Endodermal cell (in vitro differentiated cells): ENCODE measurements around the gene SLC17A9. TPM values are rescaled to one million over a fixed set of nuclear protein-coding genes. Genes with fewer than 3 reads are reported as not detected.
A peak's percentile ranks its signal among the peaks of the same experiment; 100 is the strongest.

Experiments
- DNase-seq: peaks from one replicate; pipeline ENCODE4 v3.0.0-alpha.2; 2017
- H3K27ac ChIP-seq: 2 replicates; pipeline ENCODE4 v1.5.1; 2013; ENCODE audit warnings: mild to moderate bottlenecking, low read depth, low read length, moderate library complexity
- H3K27me3 ChIP-seq: 2 replicates; pipeline ENCODE4 v1.6.1; 2013; ENCODE audit warnings: mild to moderate bottlenecking, low read length, moderate library complexity; ENCODE audit not compliant: insufficient read depth, control insufficient read depth, poor library complexity, severe bottlenecking
- H3K36me3 ChIP-seq: 2 replicates; pipeline ENCODE4 v1.7.0; 2013; ENCODE audit warnings: mild to moderate bottlenecking, low read length, moderate library complexity; ENCODE audit not compliant: control insufficient read depth, insufficient read depth
- H3K4me1 ChIP-seq: one replicate; pipeline ENCODE4 v1.7.0; 2013; ENCODE audit warnings: low read length; ENCODE audit not compliant: control insufficient read depth, insufficient read depth
- H3K4me3 ChIP-seq: 2 replicates; pipeline ENCODE4 v1.5.1; 2013; ENCODE audit warnings: mild to moderate bottlenecking, low read length, moderate library complexity
- H3K9ac ChIP-seq: 2 replicates; pipeline ENCODE4 v1.6.1; 2013; ENCODE audit warnings: mild to moderate bottlenecking, low read length, moderate library complexity; ENCODE audit not compliant: poor library complexity, severe bottlenecking; ENCODE audit errors: extremely low read depth
- H3K9me3 ChIP-seq: 2 replicates; pipeline ENCODE4 v1.6.1; 2013; ENCODE audit warnings: mild to moderate bottlenecking, low read length, moderate library complexity; ENCODE audit not compliant: control insufficient read depth
- H3K27ac Mint-ChIP-seq: 2 replicates; pipeline ENCODE4 v1.8.0; 2020; ENCODE audit warnings: mixed read lengths
- H3K27me3 Mint-ChIP-seq: 2 replicates; pipeline ENCODE4 v1.8.0; 2021; ENCODE audit warnings: mild to moderate bottlenecking, mixed read lengths; ENCODE audit not compliant: insufficient read depth
- H3K36me3 Mint-ChIP-seq: 2 replicates; pipeline ENCODE4 v1.8.0; 2020; ENCODE audit warnings: low read depth, mixed read lengths
- H3K4me1 Mint-ChIP-seq: 2 replicates; pipeline ENCODE4 v1.8.0; 2020; ENCODE audit warnings: mixed read lengths
- H3K4me3 Mint-ChIP-seq: 2 replicates; pipeline ENCODE4 v1.8.0; 2020; ENCODE audit warnings: mild to moderate bottlenecking, moderate library complexity, mixed read lengths
- H3K9me3 Mint-ChIP-seq: 2 replicates; pipeline ENCODE4 v1.8.0; 2020; ENCODE audit warnings: mild to moderate bottlenecking, mixed read lengths
- WGBS, 2 experiments: methylation state at CpG; one replicate each; pipeline versions ENCODE4 v1.1.5 to v1.1.7; 2013; ENCODE audit warnings: missing lambda C conversion rate in 2 of 2, mixed read lengths in 1 of 2; ENCODE audit not compliant: insufficient coverage in 1 of 2, insufficient read length in 1 of 2; 5-methylcytosine and 5-hydroxymethylcytosine counted together
- long read RNA-seq, 4 experiments: library from polyadenylated mRNA in 2 of 4; library from RNA in 1 of 4; library from capped mRNA in 1 of 4; stranded (forward) in 3 of 4; unstranded in 1 of 4; transcript quantifications; one replicate each; pipeline ENCODE4 v2.0.0, GENCODE V29; 2020 to 2021; ENCODE audit warnings: inconsistent platforms in 1 of 4
- polyA plus RNA-seq, 2 experiments: library from polyadenylated mRNA; stranded (reverse); fragments of 50-300 nt; gene quantifications; one replicate each; pipeline ENCODE4 v1.2.3, GENCODE V29; 2013
- total RNA-seq, 2 donors: library from RNA; stranded (reverse); fragmentation: NEBNext Ultra II Directional in 1 of 2; extraction: Animal tissue kit (Norgen Biotek cat#: 25700) in 1 of 2; gene quantifications; 2 replicates in 1 of 2; 3 replicates in 1 of 2; pipeline ENCODE4 v1.2.1, GENCODE V29; 2021
- TF ChIP-seq, protein P1 (sequence below): fragments of 200-600 bp; sonication (generic); conservative IDR thresholded peaks from 2 replicates; pipeline ENCODE4 v1.5.0; 2021; ENCODE audit warnings: antibody characterized with exemption, mild to moderate bottlenecking

Gene SLC17A9, protein sequence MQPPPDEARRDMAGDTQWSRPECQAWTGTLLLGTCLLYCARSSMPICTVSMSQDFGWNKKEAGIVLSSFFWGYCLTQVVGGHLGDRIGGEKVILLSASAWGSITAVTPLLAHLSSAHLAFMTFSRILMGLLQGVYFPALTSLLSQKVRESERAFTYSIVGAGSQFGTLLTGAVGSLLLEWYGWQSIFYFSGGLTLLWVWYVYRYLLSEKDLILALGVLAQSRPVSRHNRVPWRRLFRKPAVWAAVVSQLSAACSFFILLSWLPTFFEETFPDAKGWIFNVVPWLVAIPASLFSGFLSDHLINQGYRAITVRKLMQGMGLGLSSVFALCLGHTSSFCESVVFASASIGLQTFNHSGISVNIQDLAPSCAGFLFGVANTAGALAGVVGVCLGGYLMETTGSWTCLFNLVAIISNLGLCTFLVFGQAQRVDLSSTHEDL
- 10 to 100 TPM in 1 of 2 donors, 1 to 10 TPM in 1; 8.9 to 10.2 TPM for total RNA-seq
- polyA plus RNA-seq (2013, experiment 1 of 2), result 3.2 TPM
- 3.4 TPM for polyA plus RNA-seq (2013, experiment 2 of 2)
- long read RNA-seq, experiment 1, result 0 reads
- long read RNA-seq, experiment 2, partial matches to known transcripts, result 2 of 16 reads
- long read RNA-seq, experiment 2, other reads (novel, unspliced or antisense), result 12 of 16 reads
- long read RNA-seq, experiment 3, transcript SLC17A9-202 (13 exons, 3,580 nt), result major isoform, 16 of 38 reads
- long read RNA-seq, experiment 3, partial matches to known transcripts, result 2 of 38 reads
- long read RNA-seq, experiment 3, other reads (novel, unspliced or antisense), result 19 of 38 reads
- long read RNA-seq, experiment 4, partial matches to known transcripts, result 0 of 1 reads
- long read RNA-seq, experiment 4, other reads (novel, unspliced or antisense), result 0 of 1 reads

DNA sequence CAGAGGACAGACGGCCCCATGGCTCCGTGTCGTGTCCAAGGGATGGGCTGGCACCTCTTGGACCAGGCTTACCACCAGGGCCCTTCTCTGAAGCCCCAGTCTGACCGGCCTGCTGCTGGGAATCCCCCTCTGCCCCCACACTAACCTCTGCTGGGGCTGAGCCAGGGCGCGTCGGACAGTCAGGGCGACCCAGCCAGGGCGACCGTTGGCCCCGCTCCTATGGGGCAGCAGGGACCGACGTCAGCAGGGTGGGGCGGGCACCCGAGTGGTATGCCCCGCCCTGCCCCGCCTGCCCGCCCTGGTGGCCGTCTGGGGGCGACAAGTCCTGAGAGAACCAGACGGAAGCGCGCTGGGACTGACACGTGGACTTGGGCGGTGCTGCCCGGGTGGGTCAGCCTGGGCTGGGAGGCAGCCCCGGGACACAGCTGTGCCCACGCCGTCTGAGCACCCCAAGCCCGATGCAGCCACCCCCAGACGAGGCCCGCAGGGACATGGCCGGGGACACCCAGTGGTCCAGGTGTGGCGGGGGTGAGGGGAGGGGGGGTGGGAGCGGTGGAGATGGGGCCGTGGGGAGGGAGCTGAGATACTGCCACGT is at the start of gene SLC17A9:
Gene SLC17A9, plus strand, starts transcription at position 337 of the 595 bp plus-strand sequence. Its CDS starts 122 bp downstream, at position 459.
- H3K36me3 Mint-ChIP-seq, result peaks cover 31% of the 10 kb centered on the region
- Histone ChIP-seq H3K27me3 (no peaks in the 10 kb centered on the region), H3K9ac (no peak within 1 kb of the TSS), H3K4me3 (no peak within 1 kb of the TSS), H3K4me1 (peaks cover 11% of the 10 kb centered on the region), H3K27ac (no peak within 1 kb of the TSS), H3K9me3 (peaks cover 11% of the 10 kb centered on the region), H3K36me3 (peaks cover 32% of the 10 kb centered on the region)
- DNase-seq, result peak; percentile 92
- no peak within 1 kb of the TSS for H3K27ac Mint-ChIP-seq
- peaks cover 16% of the 10 kb centered on the region for H3K4me1 Mint-ChIP-seq
- peak within 1 kb of the TSS; percentile 43 for H3K4me3 Mint-ChIP-seq
- TF ChIP-seq, protein P1, sequence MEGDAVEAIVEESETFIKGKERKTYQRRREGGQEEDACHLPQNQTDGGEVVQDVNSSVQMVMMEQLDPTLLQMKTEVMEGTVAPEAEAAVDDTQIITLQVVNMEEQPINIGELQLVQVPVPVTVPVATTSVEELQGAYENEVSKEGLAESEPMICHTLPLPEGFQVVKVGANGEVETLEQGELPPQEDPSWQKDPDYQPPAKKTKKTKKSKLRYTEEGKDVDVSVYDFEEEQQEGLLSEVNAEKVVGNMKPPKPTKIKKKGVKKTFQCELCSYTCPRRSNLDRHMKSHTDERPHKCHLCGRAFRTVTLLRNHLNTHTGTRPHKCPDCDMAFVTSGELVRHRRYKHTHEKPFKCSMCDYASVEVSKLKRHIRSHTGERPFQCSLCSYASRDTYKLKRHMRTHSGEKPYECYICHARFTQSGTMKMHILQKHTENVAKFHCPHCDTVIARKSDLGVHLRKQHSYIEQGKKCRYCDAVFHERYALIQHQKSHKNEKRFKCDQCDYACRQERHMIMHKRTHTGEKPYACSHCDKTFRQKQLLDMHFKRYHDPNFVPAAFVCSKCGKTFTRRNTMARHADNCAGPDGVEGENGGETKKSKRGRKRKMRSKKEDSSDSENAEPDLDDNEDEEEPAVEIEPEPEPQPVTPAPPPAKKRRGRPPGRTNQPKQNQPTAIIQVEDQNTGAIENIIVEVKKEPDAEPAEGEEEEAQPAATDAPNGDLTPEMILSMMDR, result peak; percentile 32
- no peaks in the 10 kb centered on the region for H3K27me3 Mint-ChIP-seq
- WGBS, 2 experiments, result 35 to 36% methylated on average over 7 to 29 of the region's 37 CpGs
- H3K9me3 Mint-ChIP-seq, result no peaks in the 10 kb centered on the region

DNA sequence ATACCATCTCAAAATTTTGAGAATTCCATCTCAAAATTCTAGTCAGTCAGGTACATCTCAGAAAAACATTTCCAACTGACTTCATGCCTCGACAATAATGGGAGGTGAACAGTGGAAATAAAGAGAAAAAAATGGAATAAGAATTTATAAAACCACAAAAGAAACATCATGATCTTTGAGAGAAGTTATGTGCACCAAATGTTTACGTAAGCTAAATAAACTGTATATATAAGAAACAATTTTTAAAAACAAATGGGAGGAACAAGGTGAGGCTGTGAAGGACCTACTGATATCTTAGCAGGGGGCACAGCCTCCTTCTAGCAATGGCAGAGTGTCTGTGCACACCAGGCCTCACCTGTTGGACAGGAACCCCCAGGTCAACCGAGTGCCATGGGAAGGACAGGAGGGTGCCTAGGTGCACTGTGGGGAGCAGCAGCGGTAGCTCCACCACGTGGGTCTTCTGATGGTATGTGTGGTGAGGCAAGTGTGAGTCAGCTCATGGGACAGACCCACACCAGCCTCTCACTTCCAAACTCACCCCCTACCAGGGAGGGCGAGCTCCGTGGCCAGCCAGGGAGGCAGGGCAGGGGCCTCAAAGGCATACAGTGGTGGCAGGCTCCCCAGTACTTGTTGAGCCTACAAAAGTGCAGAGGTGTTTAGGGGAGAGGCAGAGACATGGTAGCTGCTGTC is 49.4 kb upstream of the SLC17A9 start:
- H3K9me3 Mint-ChIP-seq, result no peaks in the 10 kb centered on the region
- H3K4me1 ChIP-seq, result peaks cover 23% of the 10 kb centered on the region
- peaks cover 72% of the 10 kb centered on the region for H3K36me3 ChIP-seq
- H3K27ac ChIP-seq, result no peak overlapping the region
- H3K27me3 ChIP-seq, result no peaks in the 10 kb centered on the region
- peaks cover 34% of the 10 kb centered on the region for H3K4me1 Mint-ChIP-seq
- no peak overlapping the region for H3K27ac Mint-ChIP-seq
- 98% methylated on average over 4 of the region's 7 CpGs; no CpG with 5 or more reads in 1 of the 2 experiments for WGBS, 2 experiments
- TF ChIP-seq, protein P1, result no peak
- no peak overlapping the region for H3K9ac ChIP-seq
- H3K36me3 Mint-ChIP-seq, result peaks cover 60% of the 10 kb centered on the region
- H3K4me3 ChIP-seq, result no peak overlapping the region
- H3K4me3 Mint-ChIP-seq, result no peak overlapping the region
- DNase-seq, result no peak
- no peaks in the 10 kb centered on the region for H3K9me3 ChIP-seq
- H3K27me3 Mint-ChIP-seq, result no peaks in the 10 kb centered on the region
